ENCODE measurements around the gene ATP11C.

GRCh38 chrX:139932901-139933796 lies at the start of gene ATP11C:
- TF ChIP-seq CTCF (IDR thresholded peaks at IDR 0.05; ENCODE audit: low read depth, low read length, poor library complexity, severe bottlenecking) (no peak), EZH2phosphoT487 (IDR thresholded peaks at IDR 0.05; ENCODE audit: borderline replicate concordance, low read length) (no peak)
